Astrocyte of the spinal cord (primary cell): ENCODE measurements around the gene TBC1D32.
"Not testable (repeated sequence)": the region's sequence is repeated elsewhere in the genome, so short reads cannot be mapped to it uniquely, and the experiment has no call there.

Experiments used
- DNase-seq: peaks from one replicate; pipeline ENCODE4 v3.0.0; 2011; ENCODE audit warnings: low read depth, low spot score
- H3K4me3 ChIP-seq: 2 replicates; pipeline ENCODE4 v1.5.1; 2011; ENCODE audit warnings: low read depth, mild to moderate bottlenecking, low read length, moderate library complexity
- CTCF ChIP-seq: IDR thresholded peaks from 2 replicates; pipeline ENCODE4 v1.5.1; 2012; ENCODE audit warnings: low read depth, mild to moderate bottlenecking, low read length, inconsistent platforms
- in situ Hi-C: cut with HindIII; loops from 2 replicates; pipeline ENCODE4 v1.10.0; 2017; ENCODE audit warnings: low sequenced_read_pairs

TBC1D32 gene

GRCh38 chr6:121175827-121176226 lies 158.5 kb downstream of the TBC1D32 start:
- in situ Hi-C loops: no loop called here
- DNase-seq: no peak
- no peak overlapping the region for H3K4me3 ChIP-seq
- no peak for TF ChIP-seq CTCF

- in situ Hi-C loops, H3K4me3 ChIP-seq, DNase-seq: not testable (repeated sequence)
These were observed 161.8 kb downstream of the TBC1D32 start for GRCh38 chr6:121172451-121172850.

- no peak for TF ChIP-seq CTCF
- H3K4me3 ChIP-seq: no peak overlapping the region
- in situ Hi-C loops: no loop called here
- no peak for DNase-seq
These were observed 162.4 kb downstream of the TBC1D32 start for GRCh38 chr6:121171879-121172278.

- in situ Hi-C loops: no loop called here
- TF ChIP-seq CTCF: no peak
- H3K4me3 ChIP-seq: no peak overlapping the region
- DNase-seq: no peak
These were observed 172.4 kb downstream of the TBC1D32 start for GRCh38 chr6:121161886-121162285.

- no peak for TF ChIP-seq CTCF
- in situ Hi-C loops: no loop called here
- DNase-seq: no peak
- no peak overlapping the region for H3K4me3 ChIP-seq
These were observed 174.0 kb downstream of the TBC1D32 start for GRCh38 chr6:121160276-121160675.

GRCh38 chr6:121158891-121159290 lies 175.4 kb downstream of the TBC1D32 start:
- no peak for DNase-seq
- in situ Hi-C loops: no loop called here
- no peak overlapping the region for H3K4me3 ChIP-seq
- TF ChIP-seq CTCF: no peak

GRCh38 chr6:121158438-121158837 lies 175.8 kb downstream of the TBC1D32 start:
- TF ChIP-seq CTCF: no peak
- H3K4me3 ChIP-seq: no peak overlapping the region
- no peak for DNase-seq
- in situ Hi-C loops: no loop called here
